ENCODE data around the gene NT5C3B.
"Not testable (repeated sequence)": the region's sequence is repeated elsewhere in the genome, so short reads cannot be mapped to it uniquely, and the experiment has no call there.

Gene NT5C3B

GRCh38 chr17:41839448-41839847 is 3.4 kb upstream of the NT5C3B start:
- DNase-seq (ENCODE audit: low read depth, low spot score) = not testable (repeated sequence)

- no peak for DNase-seq (ENCODE audit: low read depth, low spot score)
These were observed 1.9 kb upstream of the NT5C3B start, which contains the start of gene KLHL10 for GRCh38 chr17:41837761-41838538. KLHL10 (plus strand) TSS chr17:41837825; CDS start chr17:41837933, 108 bp downstream.

GRCh38 chr17:41836550-41837196 is 641 bp upstream of the NT5C3B start:
- no peak for DNase-seq (ENCODE audit: low read depth, low spot score)

GRCh38 chr17:41835214-41835799 is 725 bp downstream of the NT5C3B start:
- DNase-seq (ENCODE audit: low read depth, low spot score) = no peak

GRCh38 chr17:41829961-41830360 is 6.1 kb downstream of the NT5C3B start:
- not testable (repeated sequence) for DNase-seq (ENCODE audit: low read depth, low spot score)

- DNase-seq (ENCODE audit: low read depth, low spot score) = no peak
These were observed 10.7 kb downstream of the NT5C3B start for GRCh38 chr17:41825175-41825845.

- no peak for DNase-seq (ENCODE audit: low read depth, low spot score)
These were observed 11.9 kb downstream of the NT5C3B start for GRCh38 chr17:41824086-41824485.

- DNase-seq (ENCODE audit: low read depth, low spot score) = no peak
These were observed 12.5 kb downstream of the NT5C3B start for GRCh38 chr17:41823580-41823979.

- DNase-seq (ENCODE audit: low read depth, low spot score) = no peak
These were observed 12.9 kb downstream of the NT5C3B start for GRCh38 chr17:41823141-41823524.

- DNase-seq (ENCODE audit: low read depth, low spot score) = no peak
These were observed 13.6 kb downstream of the NT5C3B start for GRCh38 chr17:41822216-41823140.

GRCh38 chr17:41821776-41822175 is 14.3 kb downstream of the NT5C3B start:
- no peak for DNase-seq (ENCODE audit: low read depth, low spot score)

GRCh38 chr17:41818024-41818423 is 18.0 kb downstream of the NT5C3B start:
- no peak for DNase-seq (ENCODE audit: low read depth, low spot score)

GRCh38 chr17:41816637-41817320 is 19.3 kb downstream of the NT5C3B start:
- DNase-seq (ENCODE audit: low read depth, low spot score) = no peak

GRCh38 chr17:41814195-41814594 is 21.8 kb downstream of the NT5C3B start:
- peak; percentile 42 for DNase-seq (ENCODE audit: low read depth, low spot score)

- DNase-seq (ENCODE audit: low read depth, low spot score) = peak; percentile 39
These were observed 22.3 kb downstream of the NT5C3B start for GRCh38 chr17:41813699-41814124.

- DNase-seq (ENCODE audit: low read depth, low spot score) = peak; percentile 25
These were observed 22.8 kb downstream of the NT5C3B start for GRCh38 chr17:41813152-41813680.

- peak; percentile 94 for DNase-seq (ENCODE audit: low read depth, low spot score)
These were observed 23.5 kb downstream of the NT5C3B start, which contains the start of gene FKBP10 for GRCh38 chr17:41812381-41813151. FKBP10 (plus strand) TSS chr17:41813004; CDS start chr17:41813035, 31 bp downstream.

GRCh38 chr17:41811549-41812380 is 24.3 kb downstream of the NT5C3B start, which contains the start of gene P3H4:
P3H4 (minus strand) TSS chr17:41811949; CDS start chr17:41811915, 34 bp downstream.
- peak; percentile 94 for DNase-seq (ENCODE audit: low read depth, low spot score)

Data from astrocyte of the hippocampus (primary cell).